Astrocyte (in vitro differentiated cells and primary cell): ENCODE measurements around the gene AKAP13. TPM values are rescaled to one million over a fixed set of nuclear protein-coding genes. Genes with fewer than 3 reads are reported as not detected.

Experiments used
- DNase-seq: peaks from one replicate; pipeline ENCODE4 v3.0.0-alpha.2; 2010; ENCODE audit warnings: low read depth
- FAIRE-seq: peaks from 2 replicates; lab custom pipeline; 2011; peaks lifted over from hg19 to GRCh38; lab: Jason Lieb, UNC
- H2AFZ ChIP-seq: 2 replicates; pipeline ENCODE4 v1.6.0; 2012; ENCODE audit warnings: low read depth, low read length, inconsistent platforms
- H3K27ac ChIP-seq: 2 replicates; pipeline ENCODE4 v1.5.1; 2011; ENCODE audit warnings: low read depth, low read length, inconsistent platforms
- H3K27me3 ChIP-seq: 2 replicates; pipeline ENCODE4 v1.6.0; 2011; ENCODE audit warnings: low read length, inconsistent platforms; ENCODE audit not compliant: insufficient read depth
- H3K36me3 ChIP-seq: 2 replicates; pipeline ENCODE4 v1.5.1; 2011; ENCODE audit warnings: low read length, inconsistent platforms; ENCODE audit not compliant: insufficient read depth
- H3K4me1 ChIP-seq: 2 replicates; pipeline ENCODE4 v1.5.1; 2011; ENCODE audit warnings: low read length, inconsistent platforms; ENCODE audit not compliant: insufficient read depth
- H3K4me2 ChIP-seq: 2 replicates; pipeline ENCODE4 v1.6.0; 2012; ENCODE audit warnings: low read length, inconsistent platforms
- H3K4me3 ChIP-seq: 2 replicates; pipeline ENCODE4 v1.5.1; 2011; ENCODE audit warnings: low read depth, mild to moderate bottlenecking, low read length, inconsistent platforms; ENCODE audit not compliant: insufficient read depth
- H3K79me2 ChIP-seq: 2 replicates; pipeline ENCODE4 v1.6.0; 2012; ENCODE audit warnings: mild to moderate bottlenecking, low read length, inconsistent platforms; ENCODE audit not compliant: insufficient read depth
- H3K9ac ChIP-seq: 2 replicates; pipeline ENCODE4 v1.6.0; 2012; ENCODE audit warnings: mild to moderate bottlenecking, low read length, inconsistent platforms
- H3K9me3 ChIP-seq: 2 replicates; pipeline ENCODE4 v1.5.1; 2012; ENCODE audit warnings: low read depth, mild to moderate bottlenecking, low read length, inconsistent platforms; ENCODE audit not compliant: insufficient read depth
- H4K20me1 ChIP-seq: 2 replicates; pipeline ENCODE4 v1.6.0; 2012; ENCODE audit warnings: low read length, inconsistent platforms; ENCODE audit not compliant: insufficient read depth
- H3K27ac Mint-ChIP-seq: one replicate; pipeline ENCODE4 v1.8.0; 2021; ENCODE audit warnings: mild to moderate bottlenecking, mixed read lengths; ENCODE audit not compliant: unreplicated experiment
- H3K27me3 Mint-ChIP-seq: one replicate; pipeline ENCODE4 v1.8.0; 2021; ENCODE audit warnings: low read depth, mixed read lengths; ENCODE audit not compliant: unreplicated experiment
- H3K36me3 Mint-ChIP-seq: one replicate; pipeline ENCODE4 v1.8.0; 2021; ENCODE audit warnings: low read depth, mixed read lengths; ENCODE audit not compliant: unreplicated experiment
- H3K4me1 Mint-ChIP-seq: one replicate; pipeline ENCODE4 v1.8.0; 2021; ENCODE audit warnings: low read depth, mixed read lengths; ENCODE audit not compliant: unreplicated experiment
- H3K4me3 Mint-ChIP-seq: one replicate; pipeline ENCODE4 v1.8.0; 2021; ENCODE audit warnings: mild to moderate bottlenecking, moderate library complexity, mixed read lengths; ENCODE audit not compliant: unreplicated experiment
- H3K9me3 Mint-ChIP-seq: one replicate; pipeline ENCODE4 v1.8.0; 2021; ENCODE audit warnings: mild to moderate bottlenecking, mixed read lengths; ENCODE audit not compliant: unreplicated experiment
- CTCF ChIP-seq: IDR thresholded peaks from 2 replicates; pipeline ENCODE4 v1.5.1; 2011; ENCODE audit warnings: low read depth, mild to moderate bottlenecking, inconsistent platforms, low read length, moderate library complexity; ENCODE audit not compliant: insufficient read depth
- EZH2 ChIP-seq: IDR thresholded peaks from 2 replicates; pipeline ENCODE4 v1.6.1; 2012; ENCODE audit warnings: mild to moderate bottlenecking, low read length, inconsistent platforms; ENCODE audit not compliant: insufficient read depth
- total RNA-seq: library from RNA; stranded (reverse); gene quantifications from 2 replicates; pipeline ENCODE4 v1.2.1, GENCODE V29; 2021

Gene AKAP13
- total RNA-seq, 1 donor from 2014 or later: 98.2 TPM

GRCh38 chr15:85554852-85555521 is 174.6 kb downstream of the AKAP13 start:
- Histone ChIP-seq H3K4me2 (no peak overlapping the region), H3K9me3 (no peaks in the 10 kb centered on the region), H3K79me2 (no peaks in the 10 kb centered on the region), H3K27ac (no peak overlapping the region), H3K27me3 (no peaks in the 10 kb centered on the region), H3K36me3 (no peaks in the 10 kb centered on the region), H3K4me1 (no peaks in the 10 kb centered on the region), H3K4me3 (no peak overlapping the region), H4K20me1 (peaks cover 33% of the 10 kb centered on the region), H2AFZ (no peak overlapping the region), H3K9ac (no peak overlapping the region)
- Mint-ChIP-seq H3K27me3 (no peaks in the 10 kb centered on the region), H3K9me3 (no peaks in the 10 kb centered on the region), H3K4me1 (no peaks in the 10 kb centered on the region), H3K4me3 (no peak overlapping the region), H3K36me3 (peaks cover 9% of the 10 kb centered on the region), H3K27ac (no peak overlapping the region)
- DNase-seq (no peak), FAIRE-seq (no peak)
- TF ChIP-seq EZH2 (no peak), CTCF (no peak)

GRCh38 chr15:85555875-85556617 is 175.6 kb downstream of the AKAP13 start:
- FAIRE-seq (no peak), DNase-seq (no peak)
- H3K4me1 ChIP-seq: no peaks in the 10 kb centered on the region

More at GRCh38 chr15:85555875-85556617, 175.6 kb downstream of the AKAP13 start:
- H2AFZ ChIP-seq: no peak overlapping the region
- Mint-ChIP-seq H3K4me3 (no peak overlapping the region), H3K27ac (no peak overlapping the region), H3K9me3 (no peaks in the 10 kb centered on the region), H3K27me3 (no peaks in the 10 kb centered on the region), H3K36me3 (peaks cover 9% of the 10 kb centered on the region), H3K4me1 (no peaks in the 10 kb centered on the region)
- H3K27ac ChIP-seq: no peak overlapping the region
- no peak overlapping the region for H3K4me3 ChIP-seq
- H4K20me1 ChIP-seq: peaks cover 24% of the 10 kb centered on the region
- H3K27me3 ChIP-seq: no peaks in the 10 kb centered on the region
- TF ChIP-seq CTCF (no peak), EZH2 (no peak)
- H3K36me3 ChIP-seq: no peaks in the 10 kb centered on the region
- H3K4me2 ChIP-seq: no peak overlapping the region
- no peak overlapping the region for H3K9ac ChIP-seq
- no peaks in the 10 kb centered on the region for H3K79me2 ChIP-seq
- H3K9me3 ChIP-seq: no peaks in the 10 kb centered on the region
